NCI-H2107 treated with DMSO at 0.1 percent for 48 hours (cell line): Measurements from ENCODE around the gene BORCS8.

Source experiments
- DNase-seq: peaks from one replicate; lab custom pipeline; 2025; ENCODE audit not compliant: unreplicated experiment; lab: John Stamatoyannopoulos, UW

The BORCS8 gene

GRCh38 chr19:19214892-19215291, 22.9 kb upstream of the BORCS8 start:
- DNase-seq, result no peak

- no peak for DNase-seq
These were observed 22.2 kb upstream of the BORCS8 start for GRCh38 chr19:19214159-19214490.

- DNase-seq, result no peak
These were observed 21.6 kb upstream of the BORCS8 start for GRCh38 chr19:19213426-19214158.

- no peak for DNase-seq
These were observed 21.0 kb upstream of the BORCS8 start for GRCh38 chr19:19212916-19213315.

- DNase-seq, result no peak
These were observed 19.8 kb upstream of the BORCS8 start, which contains the start of gene NCAN for GRCh38 chr19:19211499-19212420. NCAN (plus strand) TSS chr19:19211958; CDS start chr19:19216954, 4,996 bp downstream.

DNA sequence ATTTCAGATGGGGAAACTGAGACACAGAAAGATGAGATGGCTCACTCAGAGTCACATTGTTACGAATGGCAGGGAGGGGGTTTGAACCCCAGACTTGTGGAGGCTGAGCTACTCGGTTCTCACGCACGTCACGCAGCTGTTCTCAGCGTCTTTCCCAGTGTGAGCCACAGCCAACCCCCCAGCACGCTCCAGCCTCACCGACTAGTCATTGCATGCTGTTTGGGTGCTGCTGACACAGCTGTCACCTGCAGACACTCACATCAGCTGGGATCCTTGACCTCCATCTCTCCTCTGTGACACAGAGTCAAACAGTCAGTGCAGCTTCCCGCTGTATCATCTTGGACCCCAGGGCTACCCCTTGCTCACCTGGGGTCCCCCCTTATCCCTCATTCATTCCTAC, 17.4 kb upstream of the BORCS8 start:
- DNase-seq, result no peak

GRCh38 chr19:19207637-19208572, 16.0 kb upstream of the BORCS8 start:
- no peak for DNase-seq

DNA sequence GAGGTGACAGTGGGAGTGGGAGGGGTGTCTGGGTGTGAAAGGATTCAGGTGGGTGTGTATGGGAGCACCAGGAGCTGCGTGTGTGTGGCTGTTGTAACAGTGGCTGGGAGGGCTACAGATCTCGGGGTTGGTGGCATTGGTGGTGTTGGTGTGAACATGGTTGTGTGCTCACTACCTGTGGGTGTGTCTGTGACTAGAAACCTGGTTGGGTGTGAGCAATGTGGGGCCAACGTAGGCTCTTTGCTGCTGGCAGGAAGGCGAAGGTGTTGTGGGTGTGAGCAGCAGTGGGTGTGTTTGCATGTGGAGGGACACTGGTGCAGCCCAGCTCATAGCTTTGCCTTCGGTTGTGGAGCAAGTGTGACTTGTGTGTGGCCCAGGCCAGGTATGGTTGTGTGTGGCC, 15.0 kb upstream of the BORCS8 start:
- no peak for DNase-seq

DNA sequence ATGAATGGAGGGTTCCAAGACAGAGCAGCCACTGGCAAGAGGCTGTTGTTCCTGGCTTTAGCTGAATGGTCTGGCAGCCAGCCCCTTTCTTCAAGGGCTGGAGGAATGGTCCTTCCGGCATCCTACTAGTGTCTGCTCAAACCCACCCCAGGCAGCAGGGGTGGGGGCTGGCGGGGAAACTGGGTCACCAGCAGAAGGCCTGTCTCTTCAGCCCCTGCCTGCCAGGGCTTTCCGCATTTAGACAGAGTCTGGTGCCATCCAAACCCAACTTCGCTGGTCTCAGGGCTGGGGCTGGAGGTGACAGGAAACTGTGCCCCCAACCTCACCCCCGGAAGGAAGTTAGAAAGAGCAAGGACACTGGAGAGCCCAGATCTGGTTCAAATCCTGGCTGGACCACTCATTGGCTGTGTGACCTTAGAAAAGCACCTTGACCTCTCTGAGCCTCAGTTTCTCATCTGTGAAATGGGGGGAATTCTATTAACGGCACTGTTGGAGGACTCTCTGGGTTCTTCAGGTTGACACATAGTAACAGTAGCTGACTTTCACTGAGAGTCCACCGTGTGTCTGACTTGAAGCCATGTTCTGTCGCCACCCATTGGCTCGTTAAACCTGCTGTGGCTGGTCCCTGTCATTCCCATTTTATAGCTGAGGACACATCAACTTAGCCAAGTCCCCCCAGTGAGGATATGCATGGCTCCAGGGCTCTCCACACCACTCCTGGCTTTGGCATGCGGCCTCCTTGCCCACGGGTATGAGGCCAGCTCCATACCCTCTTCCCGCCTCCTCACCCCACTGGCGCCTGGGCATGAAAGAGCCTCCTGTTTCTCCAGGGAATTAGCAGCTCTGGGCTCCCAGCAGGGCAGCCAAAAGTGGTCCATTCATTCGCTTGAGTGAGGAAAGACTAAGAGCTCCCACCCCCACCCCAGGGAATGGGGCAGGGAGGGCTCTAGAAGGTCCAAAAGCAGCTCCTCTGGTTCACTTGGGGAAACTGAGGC, 13.8 kb upstream of the BORCS8 start:
- no peak for DNase-seq

DNA sequence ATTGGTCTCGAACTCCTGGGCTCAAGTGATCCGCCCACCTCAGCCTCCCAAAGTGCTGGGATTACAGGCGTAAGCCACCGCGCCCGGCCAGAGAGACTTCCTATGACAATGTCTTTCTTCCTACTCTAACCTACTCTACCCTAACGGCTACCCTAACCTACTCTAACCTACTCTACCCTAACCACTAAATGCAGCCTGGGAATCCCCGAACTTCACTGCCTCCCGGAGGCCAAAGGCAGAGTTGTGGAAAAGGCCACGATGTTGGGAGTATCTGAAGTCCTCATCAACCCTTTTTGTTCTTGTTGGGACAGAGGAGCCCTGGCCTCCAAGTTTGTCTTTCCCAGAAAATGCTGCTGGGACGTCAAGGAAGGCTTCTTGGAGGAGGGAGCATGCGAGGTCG, 12.2 kb upstream of the BORCS8 start:
- no peak for DNase-seq

GRCh38 chr19:19203012-19203856, 11.3 kb upstream of the BORCS8 start, which contains the start of gene NR2C2AP:
NR2C2AP (minus strand) TSS chr19:19203414; CDS start chr19:19203060, 354 bp downstream.
- no peak for DNase-seq

- DNase-seq, result no peak
These were observed 10.7 kb upstream of the BORCS8 start for GRCh38 chr19:19202707-19203011.

GRCh38 chr19:19201697-19202630, 10.0 kb upstream of the BORCS8 start:
- no peak for DNase-seq

GRCh38 chr19:19193926-19194325, 2.0 kb upstream of the BORCS8 start:
- no peak for DNase-seq

- DNase-seq, result no peak
These were observed 1.0 kb upstream of the BORCS8 start for GRCh38 chr19:19192910-19193423.

DNA sequence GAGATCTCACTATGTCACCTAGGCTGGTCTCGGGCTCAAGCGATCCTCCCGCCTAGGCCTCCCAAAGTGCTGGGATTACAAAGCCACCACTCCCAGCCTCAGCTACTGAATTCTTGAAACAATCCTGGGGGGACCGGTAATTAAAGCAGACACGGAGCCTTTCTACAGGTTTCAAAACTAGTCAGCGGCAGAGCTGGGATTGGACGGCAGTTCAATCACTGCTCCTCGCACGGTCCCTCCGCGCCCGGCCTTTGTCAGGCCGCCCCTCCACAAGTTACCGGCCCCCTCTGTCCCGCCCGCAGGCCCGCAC, 229 bp downstream of the BORCS8 start:
- no peak for DNase-seq

DNA sequence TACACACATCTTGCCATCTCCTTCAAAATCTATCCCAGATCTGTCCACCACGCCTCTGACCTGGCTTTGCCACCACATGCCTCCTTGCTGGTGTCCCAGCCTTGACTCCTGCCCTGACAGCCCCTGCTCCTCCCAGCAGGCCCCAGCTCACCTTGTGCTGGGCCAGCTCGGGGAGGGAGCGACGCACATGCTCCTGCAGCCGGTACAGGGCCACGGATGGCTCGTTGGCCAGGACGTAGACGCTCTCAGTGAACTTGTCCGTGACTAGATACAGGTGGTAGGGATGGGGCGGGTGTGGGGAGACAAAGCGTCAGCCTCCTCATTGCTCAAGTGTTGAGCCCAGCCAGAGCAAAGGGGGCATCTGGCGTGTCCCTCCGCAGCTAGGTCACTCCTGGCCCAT, 5.2 kb downstream of the BORCS8 start:
- DNase-seq, result no peak
